HL-60/S4 treated with retinoic acid at 250 ng/mL for 4 days and 3 days (cell line): ENCODE data around the gene NDUFAF3.

Experiments
- in situ Hi-C: fragments of 300-500 bp; cut with MboI; formaldehyde crosslinking; loops from 2 replicates; pipeline ENCODE4 v1.7.0; 2022; ENCODE audit warnings: low sequenced_read_pairs

NDUFAF3 gene

DNA sequence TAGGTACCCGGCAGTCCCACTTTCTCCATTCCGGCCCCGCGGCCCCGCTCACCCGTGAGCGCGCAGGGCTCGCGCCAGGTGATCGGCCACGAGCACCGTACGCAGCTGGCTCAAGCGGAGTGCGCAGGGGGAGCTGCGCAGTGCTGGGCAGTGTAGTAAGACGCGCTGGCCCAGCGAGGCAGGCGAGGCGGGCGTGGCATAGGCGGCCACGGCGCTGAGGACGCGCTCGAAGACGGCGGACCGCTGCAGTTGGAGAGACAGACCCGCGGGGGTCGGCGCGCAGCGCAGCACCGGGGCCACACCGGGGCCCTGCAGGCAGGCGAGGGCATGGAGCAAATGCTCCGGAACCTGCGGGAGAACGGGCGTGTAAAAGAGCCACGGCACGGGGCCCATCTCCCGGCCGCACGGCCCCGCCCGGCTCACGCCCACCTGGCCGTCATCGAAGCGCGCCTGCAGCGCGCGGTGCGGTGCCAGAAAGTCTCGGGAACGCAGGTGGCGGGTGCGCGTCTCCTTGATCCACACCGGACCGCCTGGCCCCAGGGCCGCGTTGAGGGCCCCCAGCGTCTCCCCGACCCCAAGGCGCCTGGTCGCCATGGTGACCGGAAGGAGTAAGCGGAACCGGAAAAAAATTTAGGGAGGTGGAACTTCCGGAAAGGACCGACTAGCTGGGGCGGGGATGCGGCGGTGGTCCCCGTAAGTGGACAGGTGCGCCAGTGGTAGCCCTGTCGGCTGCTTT is 3.8 kb upstream of the NDUFAF3 start, which contains the start of gene DALRD3:
Gene DALRD3 (minus strand): TSS at position 610 of the 736 bp plus-strand sequence. CDS start 16 bp downstream, at position 594.
- in situ Hi-C loops: no loop called here

DNA sequence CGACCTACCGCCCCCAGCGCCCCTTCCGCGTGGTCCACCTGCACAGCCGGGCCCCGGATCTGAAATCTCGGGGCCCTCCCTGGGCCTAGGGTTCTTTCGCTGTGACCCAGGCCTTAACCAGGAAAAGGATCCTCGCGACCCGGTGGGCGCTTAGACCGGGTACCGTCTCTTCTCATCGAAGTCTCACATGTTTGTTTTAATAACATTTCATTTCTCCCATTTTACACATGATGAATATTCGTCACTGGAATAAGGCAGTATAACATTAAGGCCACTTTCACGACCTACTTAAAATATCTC is 3.3 kb upstream of the NDUFAF3 start:
- in situ Hi-C loops: no loop called here

DNA sequence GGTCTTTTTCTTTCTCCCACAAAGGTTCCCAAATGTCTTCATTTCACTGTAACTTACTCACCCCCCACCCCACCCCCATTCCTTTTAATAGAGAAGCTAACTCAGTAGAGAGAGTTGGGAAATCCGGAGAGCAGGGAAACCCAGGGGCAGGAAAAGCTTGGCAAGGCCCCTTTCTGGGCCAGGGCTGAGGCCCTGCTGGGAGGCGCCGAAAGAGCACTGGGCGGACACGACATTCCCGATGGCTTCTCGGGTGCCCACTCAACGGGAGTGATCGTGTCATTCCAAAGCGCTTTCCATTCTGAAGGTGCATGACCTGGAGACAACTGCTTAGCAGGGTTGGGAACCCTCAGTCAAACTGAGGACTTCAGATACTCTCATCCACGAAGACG is 2.0 kb upstream of the NDUFAF3 start:
- in situ Hi-C loops: no loop called here

DNA sequence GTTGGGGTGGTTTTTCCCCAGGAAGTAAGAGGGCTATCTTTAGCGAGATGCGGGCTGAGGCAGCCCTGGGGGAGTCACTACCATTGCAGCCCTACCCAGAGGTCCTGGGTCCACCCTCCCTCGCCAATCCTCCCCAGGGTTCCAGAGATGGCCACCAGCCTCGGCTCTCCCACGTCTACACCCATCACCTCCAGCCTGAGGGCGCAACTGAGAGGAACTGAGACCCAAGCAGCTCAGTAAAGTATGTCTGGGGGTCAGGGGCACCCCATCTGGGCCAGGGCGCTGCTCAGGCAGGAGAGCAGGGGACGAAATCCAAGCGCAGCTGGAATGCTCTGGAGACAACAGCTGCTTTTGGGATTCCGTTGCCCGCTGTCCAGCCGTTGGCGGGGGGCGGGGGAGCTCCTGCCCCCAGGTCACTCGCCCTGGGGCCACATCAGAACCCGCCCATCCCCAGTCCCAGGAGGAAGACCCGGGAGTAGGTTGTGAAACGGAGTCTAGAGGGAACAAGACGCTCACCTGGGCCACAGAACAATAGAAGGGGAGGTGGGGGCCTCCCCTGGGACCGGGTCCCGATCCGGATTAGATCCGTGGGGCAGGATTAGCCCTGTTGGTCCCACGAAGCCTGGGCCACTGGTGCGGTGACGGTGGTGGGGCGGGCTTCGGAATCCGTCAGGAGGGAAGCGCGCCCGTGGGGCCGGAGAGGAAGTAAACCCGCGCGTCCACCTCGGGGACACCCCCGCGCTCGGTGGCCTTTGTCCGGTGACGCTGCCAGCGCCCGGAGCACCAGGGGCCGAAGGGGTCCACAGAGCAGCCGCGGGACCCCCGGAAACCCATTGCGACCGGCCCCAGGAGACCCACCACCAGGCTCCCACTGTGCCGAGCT is 1.4 kb upstream of the NDUFAF3 start:
- in situ Hi-C loops: no loop called here

DNA sequence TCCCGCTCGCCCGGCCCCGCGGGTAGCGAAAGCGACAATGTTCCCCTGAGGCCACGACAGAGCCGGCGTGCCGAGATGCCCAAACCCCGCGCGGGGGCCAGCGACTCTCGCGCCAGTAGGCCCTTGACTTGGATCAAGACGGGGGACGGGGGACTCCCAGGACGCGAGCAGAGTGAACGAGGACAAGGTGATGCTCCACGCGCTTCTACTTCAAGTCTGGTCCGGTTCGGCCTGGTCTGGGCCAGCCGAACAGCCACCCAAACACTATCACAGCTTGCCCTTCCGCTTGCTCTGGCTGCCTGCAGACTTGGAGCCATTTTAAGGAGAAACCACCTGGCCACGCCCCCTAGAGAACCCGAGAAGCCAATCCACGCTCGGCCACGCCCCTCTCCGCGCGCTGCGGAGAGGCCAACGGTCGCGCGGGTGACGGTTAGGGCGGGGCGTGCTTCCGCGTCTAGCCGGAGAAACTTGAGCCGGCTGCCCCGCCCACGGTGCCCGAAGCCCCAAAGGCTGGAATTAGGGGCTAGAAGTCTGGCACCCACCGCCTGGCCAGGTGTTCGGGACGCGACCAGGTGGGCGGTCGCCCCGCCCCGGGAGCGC is 608 bp upstream of the NDUFAF3 start:
- in situ Hi-C loops: no loop called here

DNA sequence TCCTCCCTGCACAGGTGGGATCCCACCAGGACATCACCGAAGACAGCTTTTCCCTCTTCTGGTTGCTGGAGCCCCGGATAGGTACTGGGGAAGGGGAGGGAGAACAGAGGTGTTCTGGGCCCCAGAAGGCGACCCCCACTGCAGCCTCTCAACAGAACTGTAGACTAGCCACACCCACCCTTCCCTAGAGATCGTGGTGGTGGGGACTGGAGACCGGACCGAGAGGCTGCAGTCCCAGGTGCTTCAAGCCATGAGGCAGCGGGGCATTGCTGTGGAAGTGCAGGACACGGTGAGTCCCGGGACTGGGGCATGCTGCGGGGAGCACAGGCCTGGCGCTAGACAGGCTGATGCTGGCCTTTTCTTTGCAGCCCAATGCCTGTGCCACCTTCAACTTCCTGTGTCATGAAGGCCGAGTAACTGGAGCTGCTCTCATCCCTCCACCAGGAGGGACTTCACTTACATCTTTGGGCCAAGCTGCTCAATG is 809 bp downstream of the NDUFAF3 start:
- in situ Hi-C loops: no loop called here

DNA sequence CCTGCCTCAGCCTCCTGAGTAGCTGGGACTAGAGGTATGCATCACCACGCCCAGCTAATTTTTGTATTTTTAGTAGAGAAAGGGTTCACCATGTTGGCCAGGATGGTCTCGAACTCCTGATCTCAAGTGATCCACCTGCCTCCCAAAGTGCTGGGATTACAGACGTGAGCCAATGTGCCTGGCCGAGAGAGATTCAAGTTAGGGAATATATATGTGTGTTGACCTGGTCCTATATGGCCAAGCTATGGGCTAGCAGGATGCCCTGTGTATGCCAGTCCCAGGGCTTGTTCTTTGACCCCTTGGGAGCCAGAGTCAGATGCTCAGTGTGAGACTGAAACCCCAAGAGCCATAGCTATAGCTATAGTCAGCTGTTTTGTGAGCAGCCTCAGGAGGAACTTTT is 1.9 kb downstream of the NDUFAF3 start:
- in situ Hi-C loops: no loop called here

DNA sequence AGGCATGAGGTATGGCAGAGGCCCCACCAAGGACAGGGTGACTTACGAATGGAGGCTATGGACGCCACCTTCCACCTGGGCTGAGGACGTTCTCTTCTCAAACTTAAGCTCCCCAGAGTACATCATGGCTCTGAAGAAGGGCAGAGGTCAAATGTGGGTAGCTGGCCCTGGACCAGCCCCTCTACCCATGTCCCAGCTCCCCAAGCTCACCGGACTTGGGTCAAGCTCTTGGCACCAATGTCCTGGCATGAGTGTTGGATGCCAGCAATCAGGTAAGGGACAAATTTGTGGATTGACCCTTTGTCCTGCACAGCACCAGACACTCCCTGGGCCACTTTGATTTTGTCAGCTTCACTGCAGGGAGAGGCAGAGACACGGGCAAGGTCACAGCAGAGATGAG is 2.5 kb downstream of the NDUFAF3 start:
- in situ Hi-C loops: no loop called here

DNA sequence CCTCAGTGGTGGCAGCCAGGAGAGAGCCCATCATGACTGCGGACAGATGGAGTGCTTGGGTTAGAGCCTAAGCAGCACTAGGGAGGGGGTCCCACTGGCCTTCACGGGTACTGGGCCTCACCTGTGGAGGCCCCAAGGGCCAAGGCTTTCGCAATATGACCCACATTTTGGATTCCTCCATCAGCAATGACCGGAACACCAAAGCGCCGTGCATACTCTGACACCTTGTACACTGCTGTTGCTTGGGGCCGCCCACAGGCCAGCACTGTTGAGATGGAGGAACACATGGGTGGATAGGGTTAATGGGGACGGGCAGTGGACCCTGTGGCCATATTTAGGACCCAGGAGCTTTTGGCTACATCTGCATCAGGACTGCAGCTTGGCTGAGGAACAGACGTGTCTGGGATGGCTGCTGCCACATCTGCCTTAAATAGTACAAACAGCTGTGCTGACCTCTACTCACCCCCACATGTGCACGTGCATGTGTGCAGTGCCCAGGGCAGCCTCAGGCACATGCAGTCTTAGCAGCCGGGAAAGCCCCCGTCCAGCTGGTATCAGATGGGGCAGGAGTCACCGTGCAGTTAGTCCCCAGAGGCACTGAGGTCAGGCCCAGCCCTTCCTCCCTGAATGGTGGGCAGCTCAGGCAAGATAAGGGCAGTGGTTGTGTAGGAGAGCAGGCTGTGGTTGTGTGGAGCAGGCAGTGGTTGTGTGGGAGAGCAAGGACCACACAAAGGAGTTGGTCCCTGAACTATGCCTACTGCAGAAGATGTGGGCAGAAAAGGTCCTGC is 3.3 kb downstream of the NDUFAF3 start:
- in situ Hi-C loops: no loop called here

DNA sequence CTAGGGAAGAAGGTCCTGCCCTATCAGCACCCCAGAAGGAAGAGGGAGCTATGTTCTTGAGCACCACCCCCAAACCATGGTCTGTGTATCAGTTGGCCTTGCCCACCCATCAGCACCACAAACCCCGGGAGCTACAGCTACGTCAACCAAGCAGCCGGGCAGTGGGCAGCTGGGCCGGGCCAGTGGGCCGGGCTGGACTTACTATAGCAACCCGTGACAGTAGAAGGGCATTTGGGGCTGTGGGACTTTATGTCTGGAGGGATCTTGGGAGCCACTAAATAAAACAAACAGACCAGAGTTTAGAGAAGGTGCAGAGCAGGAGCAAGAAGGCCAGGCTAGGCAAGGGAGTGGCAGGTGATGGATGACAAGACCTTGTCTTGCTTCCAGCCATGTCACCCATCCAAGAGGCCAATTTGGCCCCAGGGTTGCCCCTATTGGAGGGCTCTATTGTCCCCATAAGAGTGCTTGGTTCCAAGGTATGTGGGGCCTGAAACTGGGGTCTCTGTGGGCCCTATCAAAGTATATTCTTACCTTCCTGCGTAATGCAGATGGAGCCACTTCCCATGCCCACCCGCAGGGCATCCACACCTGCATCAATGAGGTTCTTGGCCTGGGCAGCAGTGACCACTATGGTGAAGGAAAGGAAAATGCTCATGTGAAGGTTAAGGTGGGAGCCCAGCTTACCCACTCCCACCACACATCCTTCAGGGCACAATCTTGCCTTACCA is 4.0 kb downstream of the NDUFAF3 start:
- in situ Hi-C loops: no loop called here

DNA sequence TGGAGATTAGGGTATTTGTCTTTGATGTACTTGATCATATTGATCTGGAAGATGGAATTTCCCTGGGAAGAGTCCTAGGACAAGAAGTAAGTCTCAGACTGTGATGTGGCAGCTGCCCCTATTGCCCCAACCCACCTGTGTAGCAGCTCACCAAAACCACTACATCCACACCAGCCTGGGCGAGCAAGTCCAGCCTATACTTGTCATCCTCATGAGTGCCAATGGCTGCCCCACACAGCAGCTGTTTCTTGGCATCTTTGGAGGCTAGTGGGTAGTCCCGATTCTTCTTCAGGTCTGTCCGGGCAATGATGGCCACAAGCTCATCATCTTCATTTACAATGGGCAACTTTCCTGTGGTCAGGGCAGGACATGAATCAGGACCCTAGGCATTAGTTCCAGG is 4.6 kb downstream of the NDUFAF3 start:
- in situ Hi-C loops: no loop called here

DNA sequence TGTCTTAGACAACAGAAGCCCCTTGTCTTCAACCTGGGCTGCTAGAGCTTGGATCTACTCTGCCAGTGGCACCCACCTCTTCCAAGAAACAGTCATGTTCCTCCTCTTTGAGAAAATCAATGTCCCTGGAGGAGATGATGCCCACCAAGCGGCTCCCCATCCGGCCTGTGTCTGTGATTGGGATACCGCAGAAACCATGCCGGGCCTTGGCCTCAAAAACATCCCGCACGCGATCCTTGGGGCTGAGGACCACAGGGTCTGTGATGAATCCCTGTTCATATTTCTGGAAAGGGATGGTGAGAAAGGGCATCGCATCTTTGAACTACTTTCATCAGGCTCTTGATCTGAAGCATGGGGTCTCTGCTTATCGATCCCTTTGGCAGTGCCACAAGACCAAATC is 5.7 kb downstream of the NDUFAF3 start:
- in situ Hi-C loops: no loop called here

DNA sequence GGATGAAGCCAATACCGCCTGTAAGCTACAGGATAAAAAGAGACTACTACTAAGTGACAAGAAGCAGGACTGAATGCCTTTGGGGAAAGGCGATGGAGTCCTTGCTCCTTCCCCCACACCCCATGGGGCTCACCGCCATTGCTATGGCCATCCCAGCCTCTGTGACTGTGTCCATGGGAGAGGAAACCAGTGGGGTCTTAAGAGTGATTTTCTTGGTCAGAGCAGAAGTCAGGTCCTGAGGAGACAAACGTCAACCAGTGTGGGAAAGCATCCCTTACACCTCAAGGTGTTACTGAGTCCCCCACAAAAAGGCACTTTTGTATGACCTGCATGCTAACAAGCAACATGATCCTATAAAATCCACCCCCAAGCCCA is 6.4 kb downstream of the NDUFAF3 start:
- in situ Hi-C loops: no loop called here

DNA sequence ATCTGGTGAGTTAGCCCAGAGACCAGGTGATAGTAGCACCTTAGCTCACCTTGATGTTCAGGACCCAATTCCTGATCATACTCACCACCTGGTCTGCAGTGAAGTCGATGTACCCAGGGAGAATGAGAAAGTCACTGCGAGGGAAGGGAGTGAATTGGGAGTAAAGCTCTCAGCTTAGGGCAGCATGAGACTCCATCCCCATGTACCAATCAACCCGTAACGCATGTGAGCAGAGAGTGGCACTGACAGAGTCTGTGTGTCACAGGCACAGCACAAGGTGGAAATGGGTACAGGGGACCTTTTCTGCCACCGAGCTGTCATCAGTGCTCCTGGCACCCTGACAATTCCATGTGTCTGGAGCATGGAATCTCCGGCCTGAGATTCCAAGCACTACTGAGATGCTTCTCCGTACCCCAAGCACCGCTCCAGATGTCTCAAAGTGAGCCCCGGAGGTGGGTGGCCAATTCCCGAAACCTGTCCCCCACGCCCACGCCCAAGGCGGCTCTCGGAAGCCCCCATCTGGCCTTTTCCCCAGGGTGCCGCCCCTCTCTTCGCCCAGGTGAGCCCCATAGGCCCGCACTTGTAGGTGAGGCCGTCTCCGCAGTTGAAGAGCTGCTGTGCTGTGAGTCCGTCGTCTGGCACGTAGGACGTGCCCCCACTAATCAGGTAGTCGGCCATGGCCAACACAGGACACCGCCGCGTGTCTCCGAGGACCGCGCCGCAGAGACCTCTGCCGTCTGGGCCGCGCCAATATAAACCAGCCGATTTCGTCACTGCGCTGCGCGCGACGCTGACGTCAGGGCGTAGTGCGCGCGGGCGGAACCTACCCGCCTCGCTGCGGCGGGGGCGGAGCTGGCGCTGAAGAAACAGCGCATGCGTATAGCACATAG is 7.0 kb downstream of the NDUFAF3 start, which contains the start of gene IMPDH2:
Gene IMPDH2 (minus strand): TSS at position 726 of the 890 bp plus-strand sequence. CDS start 48 bp downstream, at position 678.
- in situ Hi-C loops: no loop called here

DNA sequence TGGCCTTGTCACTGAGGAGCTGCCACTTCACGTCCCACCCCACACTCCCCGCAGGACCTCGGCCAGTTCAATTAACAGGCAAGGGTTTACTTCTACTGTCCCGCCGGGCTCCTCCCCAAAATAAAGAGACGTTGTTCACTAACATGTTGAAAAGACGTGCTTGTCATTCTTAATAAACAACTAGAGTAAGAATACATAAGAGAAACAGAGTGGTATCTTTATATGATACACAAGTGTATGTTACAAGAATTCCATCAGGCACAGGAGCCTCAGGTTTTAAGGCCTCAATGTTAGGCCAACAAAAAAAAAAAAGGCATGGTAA is 7.6 kb downstream of the NDUFAF3 start:
- in situ Hi-C loops: no loop called here

DNA sequence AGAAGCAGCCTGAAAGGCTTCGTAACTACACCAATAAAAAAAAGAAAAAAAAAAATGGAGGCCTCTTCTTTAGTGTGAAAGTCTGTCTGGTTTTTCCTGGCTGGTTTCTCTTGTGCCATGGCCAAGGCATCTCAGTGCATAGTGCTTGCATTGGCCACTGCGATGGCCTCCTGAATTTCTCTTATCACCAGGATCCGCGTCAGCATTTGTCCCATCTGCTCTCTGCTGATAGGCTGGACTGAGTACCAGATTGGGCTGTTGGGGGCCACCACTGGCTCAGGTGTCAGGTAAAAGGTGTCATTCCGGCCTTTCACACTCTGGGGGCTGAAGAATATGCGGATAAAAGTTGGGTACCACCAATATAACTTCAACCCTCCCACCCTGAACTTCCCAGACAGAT is 8.4 kb downstream of the NDUFAF3 start:
- in situ Hi-C loops: no loop called here

DNA sequence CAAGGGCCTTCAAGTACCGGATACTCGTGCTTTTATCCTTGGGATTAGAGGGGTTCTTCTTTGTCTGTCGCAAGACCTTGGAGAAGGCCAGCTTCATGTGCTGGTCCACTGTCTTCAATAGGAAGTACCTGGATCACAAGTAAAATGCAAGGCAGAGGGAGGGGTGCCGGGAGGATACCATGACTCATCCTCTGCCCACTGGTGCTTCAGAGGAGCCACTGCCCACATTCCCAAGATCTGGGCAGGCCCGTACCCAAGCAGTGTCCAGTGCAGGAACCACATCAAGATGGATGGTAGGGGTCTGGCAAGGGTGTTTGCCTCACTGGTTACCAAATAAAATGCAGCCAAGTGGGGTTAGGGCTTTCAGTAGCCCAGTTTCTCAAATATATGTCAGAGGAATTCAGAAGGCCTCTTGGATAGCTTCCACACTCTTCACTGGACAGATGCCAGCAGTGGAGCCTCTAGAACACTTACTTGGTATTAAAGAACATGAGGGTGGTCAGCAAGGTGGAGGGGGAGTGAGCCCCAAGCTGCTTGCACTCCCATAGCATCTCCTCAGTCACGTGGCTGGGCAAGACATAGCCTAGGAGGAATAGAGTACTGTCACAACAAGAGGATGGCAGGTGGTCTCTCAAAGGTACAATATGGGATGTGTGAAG is 10.9 kb downstream of the NDUFAF3 start:
- in situ Hi-C loops: no loop called here

DNA sequence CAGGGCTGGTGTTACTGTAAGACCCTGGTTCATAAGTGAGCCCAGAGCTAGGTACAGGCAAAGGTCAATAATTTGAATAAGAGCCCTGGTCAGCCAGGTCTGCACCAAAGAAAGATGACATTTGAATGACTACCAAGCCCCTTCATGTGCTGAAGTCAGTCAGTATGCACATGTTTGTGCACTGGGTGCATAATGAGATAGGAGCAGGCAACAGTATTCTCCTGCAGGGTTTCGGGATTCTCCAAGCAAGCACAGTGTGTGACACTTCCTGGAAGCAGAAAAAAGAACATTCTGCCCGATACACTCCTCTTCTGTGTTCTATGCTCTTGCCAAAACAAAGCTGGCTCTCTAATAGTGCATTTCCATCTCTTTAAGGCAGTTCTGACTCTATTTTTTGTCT is 12.7 kb downstream of the NDUFAF3 start:
- in situ Hi-C loops: no loop called here

DNA sequence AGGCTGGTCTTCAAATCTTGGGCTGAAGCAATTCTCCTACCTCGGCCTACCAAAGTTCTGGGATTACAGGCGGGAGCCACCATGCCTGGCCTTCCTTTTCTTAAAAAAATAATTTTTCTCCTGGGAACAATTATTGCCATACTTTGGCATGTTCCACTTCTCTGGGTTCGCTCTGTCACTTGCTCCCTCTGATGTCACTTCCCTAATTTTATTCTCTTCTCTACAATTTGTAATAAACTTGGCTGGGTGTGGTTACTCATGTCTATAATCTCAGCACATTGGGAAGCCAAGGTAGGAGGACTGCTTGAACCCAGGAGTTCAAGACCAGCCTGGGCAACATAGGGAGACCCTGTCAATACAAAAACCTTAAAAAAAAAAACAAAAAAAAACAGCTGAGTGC is 13.4 kb downstream of the NDUFAF3 start:
- in situ Hi-C loops: no loop called here
